Mammary epithelial cell (primary cell): Measurements from ENCODE around the gene BIRC7.

Experiments used
- CTCF ChIP-seq, 2 donors: IDR thresholded peaks in 1 of 2; conservative IDR thresholded peaks in 1 of 2; 2 replicates each; pipeline ENCODE4 v1.5.1; 2011 to 2012; ENCODE audit warnings: inconsistent platforms in 2 of 2, low read length in 2 of 2, mild to moderate bottlenecking in 2 of 2, control low read depth in 1 of 2, low read depth in 1 of 2; ENCODE audit not compliant: insufficient read depth in 1 of 2; ENCODE audit errors: extremely low read depth in 1 of 2
- EZH2 ChIP-seq: IDR thresholded peaks from 2 replicates; pipeline ENCODE4 v1.6.1; 2012; ENCODE audit warnings: low read length, inconsistent platforms, borderline replicate concordance

GRCh38 chr20:63227260-63227659, 8.4 kb upstream of the BIRC7 start:
- TF ChIP-seq EZH2 = no peak
- no peak for TF ChIP-seq CTCF (conservative IDR thresholded peaks at IDR 0.05 in 1 of 2, IDR thresholded peaks at IDR 0.05 in 1 of 2; ENCODE audit: extremely low read depth in 1 of 2, insufficient read depth in 1 of 2, low read depth in 1 of 2, low read length in 2 of 2)
